HUES64 (cell line): ENCODE data around the gene ANXA9.

Source experiments
- H3K27ac ChIP-seq: 2 replicates; pipeline ENCODE4 v1.7.0; 2013; ENCODE audit warnings: low read depth, low read length, inconsistent platforms
- H3K27me3 ChIP-seq: 2 replicates; pipeline ENCODE4 v1.6.1; 2013; ENCODE audit warnings: mild to moderate bottlenecking, low read length; ENCODE audit not compliant: insufficient read depth
- H3K36me3 ChIP-seq: 2 replicates; pipeline ENCODE4 v1.6.1; 2013; ENCODE audit warnings: mild to moderate bottlenecking, low read length; ENCODE audit not compliant: insufficient read depth
- H3K4me1 ChIP-seq: 2 replicates; pipeline ENCODE4 v1.6.1; 2013; ENCODE audit warnings: mild to moderate bottlenecking, low read length, moderate library complexity; ENCODE audit not compliant: insufficient read depth
- H3K4me3 ChIP-seq: 2 replicates; pipeline ENCODE4 v1.5.1; 2013; ENCODE audit warnings: mild to moderate bottlenecking, low read length, moderate library complexity
- H3K9ac ChIP-seq: 2 replicates; pipeline ENCODE4 v1.6.1; 2013; ENCODE audit warnings: mild to moderate bottlenecking, low read depth, low read length
- H3K9me3 ChIP-seq: 2 replicates; pipeline ENCODE4 v1.6.1; 2013; ENCODE audit warnings: low read depth, low read length; ENCODE audit not compliant: insufficient read depth
- WGBS: fragments of 150-250, 120-280 bp; methylation state at CpG from one replicate; pipeline ENCODE4 v1.1.7; 2013; ENCODE audit warnings: missing lambda C conversion rate; 5-methylcytosine and 5-hydroxymethylcytosine counted together

The ANXA9 gene

GRCh38 chr1:151024540-151025146, 42.6 kb downstream of the ANXA9 start:
- Histone ChIP-seq H3K27ac (no peak overlapping the region), H3K27me3 (no peaks in the 10 kb centered on the region), H3K9ac (no peak overlapping the region), H3K36me3 (peaks cover 38% of the 10 kb centered on the region), H3K4me3 (no peak overlapping the region), H3K4me1 (no peaks in the 10 kb centered on the region), H3K9me3 (no peaks in the 10 kb centered on the region)
- WGBS, result 51% methylated on average over 5 of the region's 6 CpGs

- H3K36me3 ChIP-seq, result peaks cover 48% of the 10 kb centered on the region
- H3K9ac ChIP-seq, result no peak overlapping the region
- H3K27me3 ChIP-seq, result no peaks in the 10 kb centered on the region
- no peaks in the 10 kb centered on the region for H3K9me3 ChIP-seq
- no peaks in the 10 kb centered on the region for H3K4me1 ChIP-seq
- H3K27ac ChIP-seq, result no peak overlapping the region
- H3K4me3 ChIP-seq, result no peak overlapping the region
Observed at GRCh38 chr1:151026460-151026859, 44.4 kb downstream of the ANXA9 start.

GRCh38 chr1:151032164-151032563, 50.1 kb downstream of the ANXA9 start:
- no peak overlapping the region for H3K4me3 ChIP-seq
- 95% methylated on average over 7 of the region's 8 CpGs for WGBS
- no peaks in the 10 kb centered on the region for H3K9me3 ChIP-seq
- no peak overlapping the region for H3K27ac ChIP-seq
- no peaks in the 10 kb centered on the region for H3K27me3 ChIP-seq
- H3K36me3 ChIP-seq, result peaks cover 51% of the 10 kb centered on the region
- no peak overlapping the region for H3K9ac ChIP-seq
- H3K4me1 ChIP-seq, result 0 out of 2 replicates have a peak, but pooled peaks cover 3% of the 10 kb centered on the region

DNA sequence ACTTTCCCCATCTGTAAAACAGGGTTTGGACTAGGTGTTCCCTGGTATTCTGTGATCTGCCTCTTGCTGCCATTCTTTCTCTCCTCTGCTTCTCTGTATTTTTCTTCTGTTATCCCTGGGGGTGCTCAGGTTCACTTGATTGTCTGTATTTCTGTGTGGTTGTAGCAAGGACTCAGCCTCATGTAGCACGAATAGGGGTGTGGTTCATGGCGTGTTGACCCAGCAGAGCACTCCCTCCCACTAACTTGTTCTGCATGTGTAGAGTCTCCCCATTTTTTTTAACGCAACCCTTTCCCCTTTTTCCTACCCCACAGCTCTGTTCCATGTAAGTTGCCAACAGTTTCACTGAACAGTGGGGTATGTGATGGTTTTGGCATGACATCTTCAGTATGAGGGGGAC, 53.1 kb downstream of the ANXA9 start:
- no peak overlapping the region for H3K27ac ChIP-seq
- H3K9me3 ChIP-seq, result no peaks in the 10 kb centered on the region
- no peak overlapping the region for H3K9ac ChIP-seq
- peaks cover 3% of the 10 kb centered on the region; the same call in 1 of the 2 replicates for H3K4me1 ChIP-seq
- H3K4me3 ChIP-seq, result no peak overlapping the region
- 100% methylated on average over 3 of the region's 3 CpGs for WGBS
- peaks cover 30% of the 10 kb centered on the region for H3K36me3 ChIP-seq
- H3K27me3 ChIP-seq, result no peaks in the 10 kb centered on the region

- H3K9me3 ChIP-seq, result no peaks in the 10 kb centered on the region
- peaks cover 3% of the 10 kb centered on the region; the same call in 1 of the 2 replicates for H3K4me1 ChIP-seq
- H3K36me3 ChIP-seq, result peaks cover 24% of the 10 kb centered on the region
- no peak within 1 kb of the TSS for H3K9ac ChIP-seq
- WGBS, result no CpG with 5 or more reads among the region's 2 CpGs
- H3K27ac ChIP-seq, result peak within 1 kb of the TSS; percentile 41; the same call in 1 of the 2 replicates
- H3K27me3 ChIP-seq, result no peaks in the 10 kb centered on the region
- H3K4me3 ChIP-seq, result no peak within 1 kb of the TSS; the same call in 1 of the 2 replicates
Observed at GRCh38 chr1:151036356-151036755, 54.3 kb downstream of the ANXA9 start, which contains the start of gene BNIPL. Gene BNIPL, plus strand, starts transcription at chr1:151036586. Its CDS starts 140 bp downstream, at chr1:151036726.

DNA sequence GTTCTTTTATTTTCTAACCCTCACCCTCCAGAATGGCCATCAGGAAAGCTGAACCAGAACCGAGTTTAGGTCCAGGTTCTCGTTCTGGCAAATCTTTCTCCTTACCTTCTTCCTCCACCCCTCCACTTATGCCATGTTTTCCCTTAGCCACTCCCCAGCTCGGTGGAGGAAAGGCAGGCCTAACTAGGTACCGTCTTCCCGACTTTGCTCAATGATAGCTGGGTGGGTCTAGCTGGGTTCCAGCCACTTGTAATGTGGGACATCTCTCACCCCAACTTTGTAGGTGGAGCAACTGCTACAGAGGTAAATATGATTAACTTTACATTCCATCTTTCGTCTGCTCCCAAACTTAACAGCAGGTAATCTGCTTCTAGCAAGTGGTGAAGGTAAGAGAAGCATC, 54.9 kb downstream of the ANXA9 start:
- Histone ChIP-seq H3K9ac (no peak overlapping the region), H3K9me3 (no peaks in the 10 kb centered on the region), H3K27me3 (no peaks in the 10 kb centered on the region), H3K4me3 (no peak overlapping the region), H3K36me3 (peaks cover 20% of the 10 kb centered on the region), H3K27ac (no peak overlapping the region), H3K4me1 (peaks cover 3% of the 10 kb centered on the region; the same call in 1 of the 2 replicates)
- 85% methylated on average over 6 of the region's 6 CpGs for WGBS

GRCh38 chr1:151039521-151039920, 57.4 kb downstream of the ANXA9 start:
- Histone ChIP-seq H3K36me3 (peaks cover 12% of the 10 kb centered on the region), H3K9ac (no peak overlapping the region), H3K9me3 (no peaks in the 10 kb centered on the region), H3K27me3 (no peaks in the 10 kb centered on the region), H3K27ac (no peak overlapping the region), H3K4me1 (peaks cover 3% of the 10 kb centered on the region; the same call in 1 of the 2 replicates), H3K4me3 (no peak overlapping the region)
- 87% methylated on average over 3 of the region's 3 CpGs for WGBS

- Histone ChIP-seq H3K36me3 (0 out of 2 replicates have a peak, but pooled peaks cover 2% of the 10 kb centered on the region), H3K27ac (no peak overlapping the region), H3K4me1 (peaks cover 3% of the 10 kb centered on the region; the same call in 1 of the 2 replicates), H3K27me3 (no peaks in the 10 kb centered on the region), H3K9ac (no peak overlapping the region), H3K4me3 (no peak overlapping the region), H3K9me3 (no peaks in the 10 kb centered on the region)
- WGBS, result 95% methylated on average over 1 of the region's 1 CpG
Observed at GRCh38 chr1:151043163-151043562, 61.1 kb downstream of the ANXA9 start.
